ENCODE data around the gene DDOST.
A peak's percentile ranks its signal among the peaks of the same experiment; 100 is the strongest.
"Not testable (repeated sequence)": the region's sequence is repeated elsewhere in the genome, so short reads cannot be mapped to it uniquely, and the experiment has no call there.

The DDOST gene

GRCh38 chr1:20693623-20694022 lies 32.5 kb upstream of the DDOST start:
- FAIRE-seq = no peak
- no peak for DNase-seq (ENCODE audit: low spot score)

DNA sequence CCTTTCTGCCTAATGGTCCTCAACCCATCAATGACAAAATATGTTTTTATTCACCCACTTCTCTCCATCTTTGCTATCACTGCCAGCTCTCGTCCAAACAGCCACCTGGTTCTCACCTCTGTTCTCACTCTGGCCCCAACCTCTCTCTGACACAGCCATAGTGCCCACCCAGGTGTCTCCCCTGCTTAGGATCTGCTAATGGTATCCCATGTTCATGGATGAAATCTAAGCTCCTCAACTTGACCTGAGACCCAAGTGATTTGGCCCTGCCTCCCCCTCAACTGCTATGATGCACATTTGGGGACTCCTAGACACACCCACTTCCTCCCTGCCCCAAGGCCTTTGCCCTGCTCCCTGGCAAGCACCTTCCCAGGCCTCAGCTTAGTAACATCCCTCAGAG lies 30.7 kb upstream of the DDOST start:
- FAIRE-seq = no peak
- DNase-seq (ENCODE audit: low spot score) = no peak

GRCh38 chr1:20689645-20690056 lies 28.5 kb upstream of the DDOST start:
- FAIRE-seq = no peak

DNA sequence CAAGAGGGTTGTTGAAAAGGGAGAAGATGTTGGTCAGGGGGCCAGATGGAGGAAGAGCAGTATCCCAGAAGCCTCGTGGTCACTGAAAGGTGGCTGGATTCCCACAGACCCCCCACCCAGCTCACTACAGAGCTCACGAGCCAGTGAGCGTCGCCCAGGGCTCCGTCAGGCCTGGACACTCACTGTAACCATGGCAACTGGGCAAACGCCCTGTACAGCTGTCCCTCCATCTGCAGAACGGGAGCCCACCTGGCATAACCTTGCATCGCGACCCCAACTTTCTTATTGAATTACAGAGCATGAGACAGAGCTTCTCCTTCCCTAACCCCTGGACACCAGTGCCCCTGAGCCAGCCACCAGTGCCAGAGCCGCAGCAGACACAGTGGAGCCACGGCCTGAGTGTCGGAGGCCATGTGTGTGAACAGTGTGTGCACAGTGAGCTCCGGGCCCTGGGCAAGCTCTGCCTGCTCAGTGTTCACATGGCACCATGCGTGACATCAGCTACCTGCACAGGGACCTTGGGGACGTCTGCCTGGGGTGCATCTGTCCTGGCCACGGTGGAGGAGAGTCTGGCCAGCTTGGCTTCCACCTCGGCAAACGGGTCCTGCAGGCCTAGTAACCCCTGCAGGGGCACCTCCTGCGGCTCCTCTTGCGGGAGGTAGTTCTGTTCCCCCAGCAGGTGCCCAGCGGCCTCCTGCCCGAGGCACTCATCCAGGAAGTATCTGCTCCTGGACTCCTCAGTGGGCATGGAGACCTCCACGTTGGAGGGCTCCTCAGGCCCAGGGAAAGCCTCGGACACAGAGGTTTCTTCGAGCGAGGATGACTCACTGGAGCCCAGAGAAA lies 25.9 kb upstream of the DDOST start:
- DNase-seq (ENCODE audit: low spot score) (no peak), FAIRE-seq (no peak)

More at GRCh38 chr1:20689645-20690056, 28.5 kb upstream of the DDOST start:
- no peak for DNase-seq (ENCODE audit: low spot score)

DNA sequence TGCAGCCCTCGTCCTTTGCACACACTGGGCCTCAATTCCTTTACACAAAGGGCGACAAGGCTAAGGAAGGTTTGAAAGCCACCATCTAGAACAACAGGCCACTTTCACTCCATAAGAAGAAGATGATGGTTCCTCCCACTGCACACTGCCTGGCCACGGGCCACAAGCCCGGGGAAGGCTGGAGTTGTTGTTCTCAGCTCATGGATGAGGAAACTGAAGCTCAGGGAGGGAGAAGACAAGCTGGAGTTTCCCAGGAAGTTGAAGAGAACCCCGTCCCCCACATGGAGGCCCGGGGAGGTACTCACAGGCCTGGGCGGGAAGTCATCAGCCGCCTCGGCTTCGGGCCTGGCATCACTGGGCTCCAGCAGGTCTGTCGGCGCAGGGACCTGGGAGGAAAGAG lies 24.6 kb upstream of the DDOST start:
- no peak for FAIRE-seq
- no peak for DNase-seq (ENCODE audit: low spot score)

- FAIRE-seq (no peak), DNase-seq (ENCODE audit: low spot score) (no peak)
Observed at GRCh38 chr1:20685099-20685662, 24.0 kb upstream of the DDOST start.

GRCh38 chr1:20684651-20685050 lies 23.5 kb upstream of the DDOST start:
- FAIRE-seq = no peak
- no peak for DNase-seq (ENCODE audit: low spot score)

- FAIRE-seq = no peak
- DNase-seq (ENCODE audit: low spot score) = no peak
Observed at GRCh38 chr1:20684050-20684620, 23.0 kb upstream of the DDOST start.

DNA sequence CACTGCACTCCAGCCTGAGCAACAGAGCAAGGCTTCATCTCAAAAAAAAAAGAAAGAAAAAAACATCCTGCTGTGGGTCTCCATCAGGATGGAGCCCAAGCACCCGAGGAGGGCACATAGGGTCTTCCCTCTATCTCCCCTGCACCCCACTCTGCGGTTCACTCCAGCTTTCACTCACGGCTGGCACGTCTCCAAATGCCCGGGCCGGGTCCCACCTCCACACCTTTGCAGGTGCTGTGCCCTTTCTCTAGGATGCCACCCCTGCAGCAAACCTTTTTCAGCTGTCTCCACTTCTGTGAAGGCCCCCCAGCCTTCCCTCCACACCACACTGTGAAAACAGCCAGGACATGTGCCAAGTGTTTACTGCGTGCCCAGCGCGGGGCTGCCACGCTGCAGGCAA lies 22.4 kb upstream of the DDOST start:
- FAIRE-seq = no peak
- no peak for DNase-seq (ENCODE audit: low spot score)

DNA sequence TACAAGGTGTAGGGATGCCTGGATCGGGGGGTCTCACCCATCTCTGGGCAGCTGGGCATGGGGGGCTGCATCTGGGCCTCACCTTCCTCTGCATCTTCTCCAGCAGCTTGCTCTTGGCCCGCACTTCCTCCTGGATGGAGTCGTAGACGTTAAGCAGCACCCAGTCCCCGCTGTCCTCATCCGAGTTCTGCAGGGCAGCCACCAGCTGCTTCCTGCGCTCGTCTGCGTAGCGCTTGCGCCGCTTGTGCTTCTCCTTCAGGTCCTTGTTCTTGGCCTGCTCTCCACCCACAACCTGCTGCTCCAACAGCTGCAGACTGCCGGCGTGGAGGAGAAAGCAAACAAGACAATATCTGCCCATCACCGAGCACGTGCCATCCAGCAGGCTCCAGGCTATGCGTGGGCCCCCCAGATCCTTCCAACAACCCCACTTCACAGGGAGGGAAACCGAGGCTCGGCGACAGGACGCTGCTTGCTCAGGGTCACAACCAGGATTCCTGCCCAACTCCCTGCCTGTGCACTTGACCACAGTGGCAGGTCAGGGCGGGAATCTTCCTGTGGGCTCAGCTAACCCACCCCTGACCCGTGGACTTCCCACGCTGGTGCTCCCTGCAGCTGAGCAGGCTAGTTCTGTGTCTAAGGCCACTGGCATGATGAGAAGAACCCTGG lies 21.5 kb upstream of the DDOST start:
- DNase-seq (ENCODE audit: low spot score) (no peak), FAIRE-seq (no peak)

DNA sequence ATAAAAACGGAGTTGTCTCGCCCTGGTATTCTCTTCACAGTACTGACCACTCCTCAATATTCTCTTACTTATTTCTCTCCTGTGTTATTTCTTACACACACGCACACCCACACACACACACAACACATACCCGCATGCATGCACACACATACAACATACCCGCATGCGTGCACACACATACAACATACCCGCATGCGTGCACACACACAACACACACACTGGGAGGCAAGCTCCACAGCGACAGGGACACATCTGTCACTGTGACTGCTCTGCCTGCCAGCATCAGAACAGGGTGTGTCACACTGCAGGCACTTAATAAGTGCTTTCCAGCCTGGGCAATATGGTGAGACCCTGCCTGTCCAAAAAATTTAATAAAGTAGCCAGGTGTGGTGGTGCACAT lies 20.8 kb upstream of the DDOST start:
- DNase-seq (ENCODE audit: low spot score) = no peak
- FAIRE-seq = peak; percentile 68

DNA sequence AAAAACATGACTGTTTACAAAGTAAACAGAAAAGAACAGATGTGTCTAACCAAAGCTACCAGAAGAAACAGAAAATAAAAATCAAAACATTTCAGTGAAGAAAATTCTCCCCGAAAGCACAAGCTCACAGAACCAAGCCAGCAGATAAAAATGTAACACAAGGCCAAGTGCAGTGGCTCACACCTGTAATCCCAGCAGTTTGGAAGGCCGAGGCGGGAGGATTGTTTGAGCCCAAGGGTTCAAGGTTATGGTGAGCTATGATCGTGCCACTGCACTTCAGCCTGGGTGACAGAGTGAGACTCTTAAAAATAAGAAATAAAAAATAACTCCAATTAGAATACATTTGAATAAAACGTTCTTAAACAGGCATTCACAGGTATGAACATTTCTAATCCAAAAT lies 19.1 kb upstream of the DDOST start:
- FAIRE-seq (no peak), DNase-seq (ENCODE audit: low spot score) (no peak)

- FAIRE-seq (no peak), DNase-seq (ENCODE audit: low spot score) (no peak)
Observed at GRCh38 chr1:20678599-20678998, 17.4 kb upstream of the DDOST start.

DNA sequence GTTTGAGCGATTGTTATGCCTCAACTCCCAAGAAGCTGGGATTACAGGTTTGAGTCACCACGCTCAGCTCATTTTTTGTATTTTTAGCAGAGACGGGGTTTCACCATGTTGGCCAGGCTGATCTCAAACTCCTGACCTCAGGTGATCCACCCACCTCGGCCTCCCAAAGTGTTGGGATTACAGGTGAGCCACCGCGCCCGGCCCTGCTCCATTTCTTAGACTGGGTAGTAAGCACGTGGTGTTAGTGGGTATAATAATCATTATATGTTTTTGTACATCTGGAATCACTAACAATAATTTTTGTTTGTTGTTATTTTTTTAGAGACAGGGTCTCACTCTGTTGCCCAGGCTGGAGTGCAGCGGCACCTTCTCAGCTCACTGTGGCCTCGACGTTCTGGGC lies 12.5 kb upstream of the DDOST start:
- not testable (repeated sequence) for DNase-seq (ENCODE audit: low spot score); FAIRE-seq

DNA sequence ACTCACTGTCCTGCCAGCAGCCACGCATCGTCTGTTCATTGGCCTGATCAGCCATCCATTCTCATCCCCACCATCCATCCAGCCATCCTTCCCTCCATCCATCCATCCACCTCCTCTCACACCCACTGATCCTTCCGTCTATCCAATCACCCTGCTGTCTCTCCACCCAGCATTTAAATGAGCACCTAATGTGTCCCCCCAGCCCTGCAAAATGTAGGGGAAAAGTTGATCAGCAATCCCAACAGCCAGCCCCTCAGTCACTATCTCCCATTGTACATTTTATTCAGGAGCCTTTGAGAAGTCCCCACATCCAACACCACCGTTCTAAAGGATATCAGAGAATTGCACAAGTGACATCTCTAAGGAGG lies 11.1 kb upstream of the DDOST start:
- no peak for DNase-seq (ENCODE audit: low spot score)
- peak; percentile 67 for FAIRE-seq

DNA sequence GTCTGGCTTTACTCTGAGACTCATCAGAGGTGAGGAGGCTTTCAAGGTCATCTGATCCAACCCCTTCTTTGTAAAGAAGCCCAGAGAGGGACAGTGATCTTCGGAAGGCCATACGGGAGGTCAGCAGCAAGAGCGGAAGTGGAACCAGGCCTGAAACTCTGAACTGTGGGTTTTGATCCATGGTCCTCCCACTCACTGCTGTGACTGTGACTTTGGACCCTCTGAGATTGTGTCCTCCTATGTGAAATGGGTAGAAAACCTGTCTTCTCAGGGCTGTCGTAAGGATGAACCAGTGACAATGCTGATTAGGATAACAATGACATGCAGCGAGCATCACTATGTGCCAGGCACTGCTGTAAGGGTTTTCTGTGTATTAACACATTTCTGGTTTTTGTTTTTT lies 9.8 kb upstream of the DDOST start:
- no peak for DNase-seq (ENCODE audit: low spot score)
- FAIRE-seq = no peak

DNA sequence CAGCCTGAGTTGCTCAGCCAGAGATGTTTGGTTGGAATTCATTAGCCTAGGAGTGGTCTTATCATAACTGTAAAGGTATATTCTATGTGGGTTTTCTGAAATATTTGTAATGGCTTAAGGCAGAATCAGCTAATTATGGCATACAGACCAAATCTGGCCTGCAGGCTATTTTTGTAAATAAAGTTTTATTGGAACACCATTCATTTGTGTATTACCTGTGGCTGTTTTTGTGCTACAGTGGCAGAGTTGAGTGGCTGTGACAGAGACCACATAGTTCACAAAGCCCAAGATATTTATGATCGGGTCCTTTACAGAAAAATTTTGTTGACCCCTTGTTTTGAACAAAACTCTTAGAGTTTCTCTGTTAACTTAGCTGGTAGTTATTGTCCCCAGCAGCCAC lies 7.4 kb upstream of the DDOST start:
- DNase-seq (ENCODE audit: low spot score) (no peak), FAIRE-seq (no peak)

- no peak for DNase-seq (ENCODE audit: low spot score)
- FAIRE-seq = no peak
Observed at GRCh38 chr1:20666804-20667203, 5.6 kb upstream of the DDOST start.

GRCh38 chr1:20666146-20666545 lies 5.0 kb upstream of the DDOST start:
- DNase-seq (ENCODE audit: low spot score) (no peak), FAIRE-seq (no peak)

DNA sequence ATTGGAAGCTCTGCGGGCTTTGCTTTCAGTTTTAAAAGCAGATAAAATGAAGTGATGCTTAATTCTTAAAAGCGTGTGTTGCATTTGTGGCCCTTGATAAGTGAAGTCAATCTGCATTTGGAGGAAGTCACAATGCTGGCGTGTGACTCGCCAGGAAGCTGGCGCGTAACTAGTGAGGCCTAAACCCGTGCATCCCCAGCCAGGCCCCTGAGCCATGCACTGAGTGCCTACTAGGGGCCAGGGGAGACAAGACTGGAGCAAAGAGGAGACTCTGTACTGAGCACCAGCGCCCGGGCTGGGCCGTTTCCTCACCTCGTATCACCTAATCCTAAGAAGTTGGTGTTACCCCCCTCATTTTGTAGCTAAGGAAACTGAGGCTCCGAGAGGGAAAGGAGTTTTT lies 4.6 kb upstream of the DDOST start:
- DNase-seq (ENCODE audit: low spot score) (no peak), FAIRE-seq (no peak)

DNA sequence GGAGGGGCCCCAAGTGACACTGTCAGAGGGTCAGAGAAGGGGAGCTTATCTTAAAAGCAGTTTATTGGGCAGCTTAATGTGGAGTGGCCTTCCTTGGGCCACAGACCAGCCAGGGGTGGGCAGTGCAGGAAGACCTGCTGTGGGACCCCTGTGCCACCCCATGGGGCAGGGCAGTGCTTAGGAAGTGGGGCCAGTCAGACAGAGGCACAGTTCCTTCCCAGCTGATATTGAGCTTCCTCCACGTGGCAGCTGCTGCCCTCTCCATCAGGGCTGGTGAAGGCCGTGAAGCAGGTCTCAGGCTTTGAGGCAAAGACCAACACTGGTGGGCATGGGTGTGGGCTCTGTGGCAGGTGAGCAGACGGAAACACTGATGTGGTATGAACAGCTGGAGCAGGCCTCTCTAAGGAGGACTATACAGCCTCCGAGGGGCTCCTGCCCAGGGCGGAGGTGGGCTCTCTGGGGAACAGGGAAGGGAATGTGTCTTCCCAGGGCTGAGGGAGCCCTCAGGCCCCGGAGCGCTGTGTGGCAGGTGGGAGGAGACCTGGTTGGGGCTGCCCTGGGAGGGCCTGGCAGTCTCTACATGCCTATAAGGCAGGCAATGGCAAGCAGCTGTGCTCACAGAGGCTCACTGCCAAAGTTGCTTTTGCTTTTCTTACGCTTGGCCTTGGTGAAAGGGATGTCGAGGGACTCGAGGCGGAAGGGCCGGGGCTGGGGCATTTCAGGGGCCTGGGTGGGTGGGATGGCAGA lies 3.0 kb upstream of the DDOST start:
- FAIRE-seq = no peak
- no peak for DNase-seq (ENCODE audit: low spot score)

- DNase-seq (ENCODE audit: low spot score) (no peak), FAIRE-seq (no peak)
Observed at GRCh38 chr1:20663365-20663764, 2.2 kb upstream of the DDOST start.

Measured in urothelium cell line (cell line).